HG02759 (cell line): ENCODE measurements around the gene NINJ1.

ENCODE experiments used
- ATAC-seq: cut with Tn5 transposase; IDR thresholded peaks from one replicate; pipeline ENCODE4 v1.9.1; 2021; ENCODE audit warnings: mild to moderate bottlenecking, moderate library complexity; ENCODE audit not compliant: unreplicated experiment

NINJ1 gene

GRCh38 chr9:93133681-93134014, 403 bp downstream of the NINJ1 start:
- ATAC-seq: peak; percentile 42

- ATAC-seq: no peak
Observed at GRCh38 chr9:93132946-93133680, 938 bp downstream of the NINJ1 start.

DNA sequence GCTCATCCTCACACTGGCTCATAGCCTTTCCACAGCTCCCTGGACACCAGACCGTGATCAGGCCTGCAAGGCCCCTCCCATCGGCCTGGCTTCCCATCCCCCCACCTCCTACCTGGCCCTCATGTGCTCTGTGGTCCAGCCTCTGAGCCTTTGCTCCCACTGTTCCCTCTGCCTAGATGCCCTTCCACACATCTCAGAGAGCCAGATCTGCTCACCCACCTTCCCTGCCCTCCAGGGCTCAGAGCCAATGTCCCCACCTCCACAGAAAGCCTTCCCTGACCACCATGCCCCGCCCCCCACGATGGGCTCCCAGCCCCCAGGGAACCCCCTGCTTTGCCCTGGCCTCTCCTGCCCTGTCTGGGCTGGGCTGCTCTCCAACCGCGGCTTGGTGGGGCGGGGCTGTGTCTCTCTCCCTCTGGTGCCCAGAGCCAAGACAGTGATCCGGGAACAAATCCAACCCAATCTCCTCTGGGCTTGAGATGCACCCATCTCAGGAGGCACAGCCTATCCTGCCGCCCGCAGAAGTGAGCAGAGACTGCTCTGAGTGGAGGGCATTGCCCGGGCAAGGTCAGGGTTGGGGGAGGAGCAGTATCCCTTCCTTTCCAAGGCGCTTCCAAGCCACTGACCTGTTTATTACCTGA, 1.6 kb downstream of the NINJ1 start:
- no peak for ATAC-seq

DNA sequence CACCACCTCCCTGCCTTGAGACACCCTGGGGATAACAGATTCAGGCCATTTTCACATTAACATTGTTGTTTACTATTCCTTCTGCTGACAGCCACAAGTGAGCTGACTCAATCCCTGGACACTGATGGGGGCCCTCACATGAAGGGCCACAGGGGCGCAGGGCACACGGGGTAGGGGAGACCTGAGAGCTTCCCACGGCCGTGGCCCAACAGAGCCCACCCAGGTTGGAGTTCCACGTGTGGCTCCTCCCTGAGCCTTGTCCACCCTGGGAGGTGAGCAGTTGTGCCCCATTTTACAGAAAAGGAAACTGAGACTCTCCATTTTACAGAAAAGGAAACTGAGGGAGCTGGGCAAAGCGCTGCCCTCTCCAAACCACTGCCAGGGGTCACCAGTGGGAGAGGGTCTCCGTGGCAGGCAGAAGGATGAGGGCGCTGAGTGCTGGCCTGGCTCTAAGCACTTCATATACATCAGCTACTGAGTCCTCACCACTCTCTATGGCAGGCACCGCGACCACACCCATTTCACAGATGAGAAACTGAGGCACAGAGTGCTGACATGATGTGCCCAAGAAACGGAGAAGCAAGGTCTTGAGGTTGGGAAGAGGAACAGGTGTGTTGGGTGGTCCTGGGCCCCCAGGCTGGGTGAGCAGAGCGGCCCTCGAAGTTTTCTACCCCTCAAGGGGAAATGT, 2.3 kb downstream of the NINJ1 start:
- no peak for ATAC-seq

DNA sequence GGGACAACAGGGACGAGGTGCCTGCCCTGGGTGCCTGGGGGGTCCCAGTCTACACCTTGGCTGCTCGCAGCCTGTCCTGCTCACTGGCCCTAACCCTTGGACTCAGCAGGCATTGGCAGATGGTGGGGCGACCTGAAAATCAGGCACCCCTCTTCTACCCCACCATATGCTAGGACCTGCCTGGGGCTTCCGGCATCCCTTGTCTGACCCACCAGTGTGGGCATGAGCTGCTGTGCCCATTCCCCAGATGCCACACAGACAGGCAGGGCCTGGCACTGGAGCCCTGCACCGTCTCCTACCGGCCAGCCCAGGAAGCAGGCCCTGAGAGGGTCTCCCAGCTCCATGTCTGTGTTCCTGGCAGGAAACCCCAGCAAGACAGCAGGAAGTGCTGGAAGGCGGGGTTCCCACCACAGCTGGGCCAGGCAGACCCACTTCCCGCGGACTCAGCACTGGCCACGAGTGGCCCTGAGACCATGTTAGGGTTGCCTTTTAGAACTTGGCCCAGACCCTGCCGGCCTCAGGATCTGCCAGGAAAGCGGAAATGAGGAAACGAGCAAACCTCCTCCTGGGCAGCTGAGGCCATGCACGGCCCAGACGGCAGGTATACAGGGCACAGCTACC, 3.1 kb downstream of the NINJ1 start:
- ATAC-seq: no peak

DNA sequence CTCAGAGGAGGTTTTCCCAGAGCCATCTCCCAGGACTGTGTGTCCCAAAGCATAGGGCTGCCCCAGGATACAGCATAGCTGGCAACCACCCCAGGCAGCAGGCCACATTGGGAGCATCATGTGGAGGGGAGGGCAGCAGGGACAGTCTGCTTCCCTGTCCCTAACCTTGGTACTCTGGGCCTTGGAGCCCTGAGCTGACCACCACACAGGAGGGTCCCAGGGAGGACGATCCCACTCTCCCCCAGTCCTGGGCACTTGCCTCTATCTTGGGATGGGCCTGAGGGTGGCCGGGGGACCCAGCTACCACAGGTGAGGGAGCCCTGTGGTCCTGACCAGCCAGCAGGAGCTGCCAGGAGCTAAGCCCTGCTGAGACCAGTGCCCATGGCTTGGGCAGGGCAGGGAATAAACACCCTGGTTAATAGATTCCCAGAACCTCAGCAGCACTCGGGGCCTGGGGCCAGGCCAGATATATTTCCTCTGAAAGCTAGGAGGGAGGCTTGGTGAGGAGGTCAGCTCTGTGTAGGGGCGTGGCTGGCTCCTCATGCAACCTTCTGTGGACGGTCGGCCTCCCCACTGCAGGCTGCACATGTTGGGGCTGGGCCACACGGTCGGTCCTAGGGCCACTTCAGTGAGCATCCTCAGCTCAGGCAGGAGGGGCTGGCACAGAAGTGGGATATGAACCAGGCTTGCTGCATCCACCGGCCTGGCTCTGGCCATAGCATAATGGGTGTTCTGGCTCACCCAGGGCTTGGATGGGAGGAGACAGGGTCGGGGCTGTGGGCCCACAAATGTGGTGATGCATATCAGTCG, 4.2 kb downstream of the NINJ1 start:
- ATAC-seq: no peak

DNA sequence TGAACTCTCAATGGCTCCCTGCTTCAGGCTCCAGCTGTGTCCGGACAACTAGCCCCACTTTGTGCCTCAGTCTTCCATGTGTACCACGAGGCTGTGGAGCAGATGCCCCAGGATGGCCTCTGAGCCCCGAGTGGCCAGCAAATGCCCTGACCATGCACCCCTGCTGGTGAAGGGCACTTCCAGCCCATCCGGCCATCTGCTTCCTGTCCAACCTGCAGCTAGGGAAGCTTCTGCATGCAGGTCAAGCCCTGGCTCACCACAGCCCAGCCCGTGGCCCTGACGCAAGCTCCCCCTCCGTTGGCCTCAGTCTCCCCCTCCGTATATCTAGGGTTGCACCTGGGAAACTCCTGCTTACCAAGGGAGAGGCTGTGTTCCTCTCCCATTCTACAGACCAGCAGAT, 4.8 kb downstream of the NINJ1 start:
- no peak for ATAC-seq

DNA sequence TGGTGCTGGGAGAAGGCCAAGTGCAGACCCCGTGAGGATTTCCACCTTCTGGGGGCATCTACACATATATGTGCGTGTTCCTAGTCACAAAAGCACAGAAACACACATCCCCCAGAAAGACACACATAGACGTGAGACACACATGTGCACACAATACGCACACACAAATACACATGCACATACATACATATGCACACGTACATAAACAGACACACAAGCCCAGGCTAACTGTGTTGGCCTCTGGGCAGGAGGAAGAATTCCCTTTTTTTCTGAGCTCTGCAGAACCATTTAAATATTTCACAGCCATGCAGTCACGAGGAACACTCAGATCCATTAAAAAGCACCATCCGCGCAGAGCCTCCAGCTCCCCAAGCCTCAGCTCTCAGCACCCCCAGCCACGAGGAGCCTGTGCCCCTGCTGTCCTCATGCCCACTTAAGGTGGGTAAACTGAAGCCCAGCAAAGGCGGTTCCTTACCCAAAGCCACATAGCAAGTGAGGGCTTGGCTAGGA, 5.3 kb downstream of the NINJ1 start:
- no peak for ATAC-seq

- ATAC-seq: no peak
Observed at GRCh38 chr9:93128011-93128714, 5.9 kb downstream of the NINJ1 start.

- no peak for ATAC-seq
Observed at GRCh38 chr9:93127395-93127911, 6.6 kb downstream of the NINJ1 start.

DNA sequence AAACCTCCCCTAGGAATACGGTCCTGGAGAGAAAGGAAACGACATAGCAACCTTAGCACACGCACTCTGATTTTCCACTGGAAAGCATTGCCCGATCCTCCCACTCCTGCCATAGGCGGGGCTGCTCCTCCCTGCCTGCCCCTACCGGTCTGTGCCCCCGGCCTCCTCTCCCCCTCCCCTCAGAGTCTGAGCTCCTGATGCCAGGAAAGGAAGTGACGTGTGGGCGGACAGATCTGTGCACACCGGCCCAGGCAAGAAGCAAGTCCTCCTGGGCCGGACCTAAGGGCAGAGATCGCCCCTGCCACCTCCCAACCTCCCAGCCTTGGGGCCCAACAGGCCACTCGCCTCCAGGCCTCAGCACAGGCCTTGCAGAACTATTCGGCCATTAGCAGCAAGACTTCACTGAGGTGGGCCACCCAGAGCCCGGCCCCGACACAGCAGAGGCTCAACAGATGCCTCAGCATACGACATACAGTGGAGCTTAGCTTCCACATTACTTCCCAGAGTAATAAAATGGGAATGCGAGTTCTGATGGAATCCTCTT, 7.2 kb downstream of the NINJ1 start:
- ATAC-seq: no peak

DNA sequence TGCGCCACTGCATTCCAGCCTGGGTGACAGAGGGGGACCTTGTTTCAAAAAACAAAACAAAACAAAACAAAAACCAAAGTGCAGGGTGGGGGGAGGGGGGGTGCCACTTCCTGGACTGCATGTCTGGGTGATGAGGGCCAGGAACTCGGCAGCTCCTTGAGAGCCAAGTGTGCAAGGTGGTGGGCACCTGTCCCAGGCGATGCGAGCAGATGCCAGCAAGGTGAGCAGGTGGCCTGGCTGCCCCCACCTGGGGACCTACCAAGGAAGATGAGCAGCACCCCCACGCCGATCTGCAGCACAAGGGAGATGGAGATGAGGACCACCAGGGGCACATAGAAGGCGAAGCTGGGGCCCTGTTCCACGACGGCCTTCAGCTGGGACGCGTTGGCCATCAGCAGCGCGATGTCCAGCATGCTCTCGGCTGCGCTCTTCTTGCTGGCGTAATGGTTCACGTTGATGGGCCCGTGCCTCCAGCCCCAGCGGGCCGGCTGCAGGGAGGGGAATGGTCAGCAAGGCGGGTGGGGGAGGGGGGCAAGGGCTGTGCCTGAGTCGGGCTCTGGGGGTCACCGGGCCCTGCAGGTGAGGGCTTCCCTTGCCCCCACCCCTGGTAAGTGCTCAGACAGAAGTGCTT, 7.8 kb downstream of the NINJ1 start:
- no peak for ATAC-seq

DNA sequence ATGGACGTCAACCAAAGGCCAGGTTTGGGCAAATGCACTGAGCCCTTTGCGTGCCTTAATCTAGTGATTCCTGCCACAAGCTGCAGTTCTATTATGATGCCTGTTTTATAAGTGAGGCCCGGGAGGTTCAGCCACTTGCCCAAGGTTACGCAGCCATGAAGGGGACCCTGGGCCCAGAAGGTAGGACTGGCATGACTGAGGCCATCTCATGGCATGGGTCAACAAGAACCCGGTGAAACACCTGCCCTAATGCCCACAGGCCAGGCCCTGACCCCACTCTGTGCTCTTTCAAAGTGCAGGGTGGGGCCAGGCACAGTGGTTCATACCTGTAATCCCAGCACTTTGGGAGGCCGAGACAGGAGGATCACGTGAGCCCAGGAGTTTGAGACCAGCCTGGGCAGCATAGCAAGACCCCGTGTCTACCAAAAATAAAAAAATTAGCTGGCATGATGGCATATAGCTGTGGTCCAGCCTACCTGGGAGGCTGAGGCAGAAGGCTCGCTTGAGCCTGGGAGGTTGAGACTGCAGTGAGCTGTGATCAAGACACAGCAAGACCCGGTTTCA, 8.6 kb downstream of the NINJ1 start:
- no peak for ATAC-seq

GRCh38 chr9:93124793-93125192, 9.3 kb downstream of the NINJ1 start:
- no peak for ATAC-seq

- ATAC-seq: no peak
Observed at GRCh38 chr9:93123561-93124283, 10.3 kb downstream of the NINJ1 start.

GRCh38 chr9:93122721-93123221, 11.3 kb downstream of the NINJ1 start:
- no peak for ATAC-seq

- ATAC-seq: no peak
Observed at GRCh38 chr9:93121316-93122241, 12.5 kb downstream of the NINJ1 start.
